T-helper 1 cell treated with Interleukin-12 subunit alpha and Interleukin-12 subunit beta and Interleukin-4 antibody, amounts not matched to agents 30 μg/mL and 1 μg/mL, for 36 hours (primary cell): ENCODE results near the gene TLE6.
"Not testable (repeated sequence)": the region's sequence is repeated elsewhere in the genome, so short reads cannot be mapped to it uniquely, and the experiment has no call there.

ENCODE experiments used
- H3K27ac Mint-ChIP-seq: one replicate; pipeline ENCODE4 v1.8.0; 2021; ENCODE audit warnings: mild to moderate bottlenecking, mixed read lengths
- H3K27me3 Mint-ChIP-seq: one replicate; pipeline ENCODE4 v1.8.0; 2021; ENCODE audit warnings: low read depth, mixed read lengths
- H3K36me3 Mint-ChIP-seq: one replicate; pipeline ENCODE4 v1.8.0; 2021; ENCODE audit warnings: low read depth, mixed read lengths
- H3K4me1 Mint-ChIP-seq: one replicate; pipeline ENCODE4 v1.8.0; 2021; ENCODE audit warnings: low read depth, mixed read lengths
- H3K4me3 Mint-ChIP-seq: one replicate; pipeline ENCODE4 v1.8.0; 2021; ENCODE audit warnings: mild to moderate bottlenecking, moderate library complexity, mixed read lengths
- H3K9me3 Mint-ChIP-seq: one replicate; pipeline ENCODE4 v1.8.0; 2021; ENCODE audit warnings: mixed read lengths

The TLE6 gene

GRCh38 chr19:3005345-3005744 lies 28.0 kb downstream of the TLE6 start:
- no peaks in the 10 kb centered on the region for H3K36me3 Mint-ChIP-seq
- H3K27me3 Mint-ChIP-seq, result no peaks in the 10 kb centered on the region
- no peaks in the 10 kb centered on the region for H3K4me1 Mint-ChIP-seq
- no peak overlapping the region for H3K4me3 Mint-ChIP-seq
- no peak overlapping the region for H3K27ac Mint-ChIP-seq
- H3K9me3 Mint-ChIP-seq, result no peaks in the 10 kb centered on the region

- no peak overlapping the region for H3K4me3 Mint-ChIP-seq
- no peaks in the 10 kb centered on the region for H3K36me3 Mint-ChIP-seq
- no peaks in the 10 kb centered on the region for H3K27me3 Mint-ChIP-seq
- no peak overlapping the region for H3K27ac Mint-ChIP-seq
- H3K9me3 Mint-ChIP-seq, result no peaks in the 10 kb centered on the region
- no peaks in the 10 kb centered on the region for H3K4me1 Mint-ChIP-seq
Measured at GRCh38 chr19:3006075-3006767, 28.9 kb downstream of the TLE6 start.

- no peaks in the 10 kb centered on the region for H3K4me1 Mint-ChIP-seq
- no peak overlapping the region for H3K27ac Mint-ChIP-seq
- H3K4me3 Mint-ChIP-seq, result no peak overlapping the region
- no peaks in the 10 kb centered on the region for H3K36me3 Mint-ChIP-seq
- no peaks in the 10 kb centered on the region for H3K9me3 Mint-ChIP-seq
- no peaks in the 10 kb centered on the region for H3K27me3 Mint-ChIP-seq
Measured at GRCh38 chr19:3007975-3008374, 30.6 kb downstream of the TLE6 start.

- no peaks in the 10 kb centered on the region for H3K4me1 Mint-ChIP-seq
- no peak overlapping the region for H3K4me3 Mint-ChIP-seq
- no peak overlapping the region for H3K27ac Mint-ChIP-seq
- H3K27me3 Mint-ChIP-seq, result no peaks in the 10 kb centered on the region
- no peaks in the 10 kb centered on the region for H3K9me3 Mint-ChIP-seq
- no peaks in the 10 kb centered on the region for H3K36me3 Mint-ChIP-seq
Measured at GRCh38 chr19:3008994-3009393, 31.6 kb downstream of the TLE6 start.

- Mint-ChIP-seq H3K27ac (peak overlapping the region; percentile 20), H3K27me3 (no peaks in the 10 kb centered on the region), H3K9me3 (no peaks in the 10 kb centered on the region), H3K4me1 (no peaks in the 10 kb centered on the region), H3K4me3 (no peak overlapping the region), H3K36me3 (no peaks in the 10 kb centered on the region)
Measured at GRCh38 chr19:3010871-3011270, 33.5 kb downstream of the TLE6 start.

GRCh38 chr19:3012059-3012458 lies 34.7 kb downstream of the TLE6 start:
- H3K4me1 Mint-ChIP-seq, H3K4me3 Mint-ChIP-seq, H3K36me3 Mint-ChIP-seq, H3K27me3 Mint-ChIP-seq, H3K9me3 Mint-ChIP-seq, H3K27ac Mint-ChIP-seq: not testable (repeated sequence)

- H3K4me1 Mint-ChIP-seq, result no peaks in the 10 kb centered on the region
- H3K9me3 Mint-ChIP-seq, result no peaks in the 10 kb centered on the region
- H3K27ac Mint-ChIP-seq, result no peak overlapping the region
- no peaks in the 10 kb centered on the region for H3K27me3 Mint-ChIP-seq
- H3K4me3 Mint-ChIP-seq, result no peak overlapping the region
- no peaks in the 10 kb centered on the region for H3K36me3 Mint-ChIP-seq
Measured at GRCh38 chr19:3012621-3013262, 35.4 kb downstream of the TLE6 start.

GRCh38 chr19:3013263-3013725 lies 35.9 kb downstream of the TLE6 start:
- H3K27me3 Mint-ChIP-seq, result no peaks in the 10 kb centered on the region
- H3K4me3 Mint-ChIP-seq, result no peak overlapping the region
- H3K9me3 Mint-ChIP-seq, result no peaks in the 10 kb centered on the region
- no peaks in the 10 kb centered on the region for H3K4me1 Mint-ChIP-seq
- no peak overlapping the region for H3K27ac Mint-ChIP-seq
- no peaks in the 10 kb centered on the region for H3K36me3 Mint-ChIP-seq

GRCh38 chr19:3014135-3014534 lies 36.8 kb downstream of the TLE6 start:
- Mint-ChIP-seq H3K36me3 (no peaks in the 10 kb centered on the region), H3K27me3 (no peaks in the 10 kb centered on the region), H3K4me3 (no peak overlapping the region), H3K27ac (no peak overlapping the region), H3K4me1 (no peaks in the 10 kb centered on the region), H3K9me3 (no peaks in the 10 kb centered on the region)

- no peaks in the 10 kb centered on the region for H3K36me3 Mint-ChIP-seq
- no peak overlapping the region for H3K27ac Mint-ChIP-seq
- no peak overlapping the region for H3K4me3 Mint-ChIP-seq
- H3K9me3 Mint-ChIP-seq, result no peaks in the 10 kb centered on the region
- H3K27me3 Mint-ChIP-seq, result no peaks in the 10 kb centered on the region
- no peaks in the 10 kb centered on the region for H3K4me1 Mint-ChIP-seq
Measured at GRCh38 chr19:3015126-3016057, 38.0 kb downstream of the TLE6 start.

GRCh38 chr19:3017923-3018322 lies 40.6 kb downstream of the TLE6 start:
- no peak overlapping the region for H3K27ac Mint-ChIP-seq
- no peaks in the 10 kb centered on the region for H3K36me3 Mint-ChIP-seq
- no peaks in the 10 kb centered on the region for H3K9me3 Mint-ChIP-seq
- H3K27me3 Mint-ChIP-seq, result no peaks in the 10 kb centered on the region
- H3K4me3 Mint-ChIP-seq, result no peak overlapping the region
- peaks cover 4% of the 10 kb centered on the region for H3K4me1 Mint-ChIP-seq

GRCh38 chr19:3019211-3019854 lies 42.0 kb downstream of the TLE6 start:
- Mint-ChIP-seq H3K4me1 (peaks cover 9% of the 10 kb centered on the region), H3K4me3 (no peak overlapping the region), H3K27ac (no peak overlapping the region), H3K27me3 (no peaks in the 10 kb centered on the region), H3K36me3 (no peaks in the 10 kb centered on the region), H3K9me3 (no peaks in the 10 kb centered on the region)

GRCh38 chr19:3020321-3020960 lies 43.1 kb downstream of the TLE6 start:
- Mint-ChIP-seq H3K9me3 (no peaks in the 10 kb centered on the region), H3K4me3 (no peak overlapping the region), H3K4me1 (peaks cover 13% of the 10 kb centered on the region), H3K36me3 (no peaks in the 10 kb centered on the region), H3K27ac (no peak overlapping the region), H3K27me3 (no peaks in the 10 kb centered on the region)

GRCh38 chr19:3024509-3024869 lies 47.1 kb downstream of the TLE6 start:
- H3K27ac Mint-ChIP-seq, result no peak overlapping the region
- no peaks in the 10 kb centered on the region for H3K36me3 Mint-ChIP-seq
- no peak overlapping the region for H3K4me3 Mint-ChIP-seq
- H3K9me3 Mint-ChIP-seq, result no peaks in the 10 kb centered on the region
- peaks cover 15% of the 10 kb centered on the region for H3K4me1 Mint-ChIP-seq
- peaks cover 16% of the 10 kb centered on the region for H3K27me3 Mint-ChIP-seq
